WTC11 (cell line): Measurements from ENCODE around the gene MYOF.

Experiments
- CREB1 ChIP-seq: sonication (generic); formaldehyde crosslinking; IDR thresholded peaks from 2 replicates; pipeline ENCODE4 v1.8.0; 2023; ENCODE audit warnings: mild to moderate bottlenecking, missing genetic modification reagents
- IRF2 ChIP-seq: sonication (generic); formaldehyde crosslinking; IDR thresholded peaks from 2 replicates; pipeline ENCODE4 v1.8.0; 2022; ENCODE audit warnings: low read depth, missing genetic modification reagents, borderline replicate concordance
- TF ChIP-seq, protein P1 (sequence below): fragments of 200-600 bp; IDR thresholded peaks from 2 replicates; pipeline ENCODE4 v1.8.0; 2022; ENCODE audit warnings: antibody characterized with exemption
- TF ChIP-seq, protein P2 (sequence below): sonication (generic); formaldehyde crosslinking; IDR thresholded peaks from 2 replicates; pipeline ENCODE4 v1.8.1; 2022; ENCODE audit warnings: low read depth, missing genetic modification reagents, borderline replicate concordance

DNA sequence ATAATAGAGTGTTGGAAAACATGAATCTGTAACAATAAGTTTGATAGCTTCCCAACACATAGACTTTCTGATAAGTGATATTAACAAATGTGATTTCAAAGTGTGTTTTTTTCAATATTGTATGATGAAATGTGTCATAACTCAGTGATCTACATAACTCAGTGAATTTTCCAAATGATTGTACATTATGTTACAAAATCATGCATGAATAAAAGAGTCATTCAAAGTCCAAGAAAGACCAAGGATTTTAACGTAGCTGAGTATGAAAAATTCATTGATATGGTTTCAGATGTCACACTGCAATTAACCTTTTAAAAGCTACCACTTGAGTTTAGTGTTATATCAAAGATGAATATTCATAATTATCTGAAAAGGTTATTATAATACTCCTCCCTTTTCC is 111.2 kb downstream of the MYOF start:
- TF ChIP-seq, protein P1, sequence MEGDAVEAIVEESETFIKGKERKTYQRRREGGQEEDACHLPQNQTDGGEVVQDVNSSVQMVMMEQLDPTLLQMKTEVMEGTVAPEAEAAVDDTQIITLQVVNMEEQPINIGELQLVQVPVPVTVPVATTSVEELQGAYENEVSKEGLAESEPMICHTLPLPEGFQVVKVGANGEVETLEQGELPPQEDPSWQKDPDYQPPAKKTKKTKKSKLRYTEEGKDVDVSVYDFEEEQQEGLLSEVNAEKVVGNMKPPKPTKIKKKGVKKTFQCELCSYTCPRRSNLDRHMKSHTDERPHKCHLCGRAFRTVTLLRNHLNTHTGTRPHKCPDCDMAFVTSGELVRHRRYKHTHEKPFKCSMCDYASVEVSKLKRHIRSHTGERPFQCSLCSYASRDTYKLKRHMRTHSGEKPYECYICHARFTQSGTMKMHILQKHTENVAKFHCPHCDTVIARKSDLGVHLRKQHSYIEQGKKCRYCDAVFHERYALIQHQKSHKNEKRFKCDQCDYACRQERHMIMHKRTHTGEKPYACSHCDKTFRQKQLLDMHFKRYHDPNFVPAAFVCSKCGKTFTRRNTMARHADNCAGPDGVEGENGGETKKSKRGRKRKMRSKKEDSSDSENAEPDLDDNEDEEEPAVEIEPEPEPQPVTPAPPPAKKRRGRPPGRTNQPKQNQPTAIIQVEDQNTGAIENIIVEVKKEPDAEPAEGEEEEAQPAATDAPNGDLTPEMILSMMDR, result no peak
- TF ChIP-seq, protein P2, sequence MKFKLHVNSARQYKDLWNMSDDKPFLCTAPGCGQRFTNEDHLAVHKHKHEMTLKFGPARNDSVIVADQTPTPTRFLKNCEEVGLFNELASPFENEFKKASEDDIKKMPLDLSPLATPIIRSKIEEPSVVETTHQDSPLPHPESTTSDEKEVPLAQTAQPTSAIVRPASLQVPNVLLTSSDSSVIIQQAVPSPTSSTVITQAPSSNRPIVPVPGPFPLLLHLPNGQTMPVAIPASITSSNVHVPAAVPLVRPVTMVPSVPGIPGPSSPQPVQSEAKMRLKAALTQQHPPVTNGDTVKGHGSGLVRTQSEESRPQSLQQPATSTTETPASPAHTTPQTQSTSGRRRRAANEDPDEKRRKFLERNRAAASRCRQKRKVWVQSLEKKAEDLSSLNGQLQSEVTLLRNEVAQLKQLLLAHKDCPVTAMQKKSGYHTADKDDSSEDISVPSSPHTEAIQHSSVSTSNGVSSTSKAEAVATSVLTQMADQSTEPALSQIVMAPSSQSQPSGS (CRISPR knock-in tag), result no peak
- TF ChIP-seq IRF2 (CRISPR knock-in tag) (no peak), CREB1 (CRISPR knock-in tag) (no peak)
